NT2/D1 (cell line): ENCODE measurements around the gene C10orf120.

ENCODE experiments used
- DNase-seq: peaks from one replicate; pipeline ENCODE4 v3.0.0-alpha.2; 2011; ENCODE audit warnings: low read depth, low spot score
- H3K27me3 ChIP-seq: 2 replicates; pipeline ENCODE4 v1.6.0; 2011; ENCODE audit warnings: mild to moderate bottlenecking; ENCODE audit not compliant: insufficient read length, insufficient read depth
- H3K36me3 ChIP-seq: 2 replicates; pipeline ENCODE4 v1.6.1; 2011; ENCODE audit warnings: mild to moderate bottlenecking, low read length, mixed read lengths; ENCODE audit not compliant: insufficient read depth, insufficient read length
- H3K4me1 ChIP-seq: 2 replicates; pipeline ENCODE4 v1.5.1; 2011; ENCODE audit not compliant: insufficient read depth, insufficient read length
- H3K4me3 ChIP-seq: 2 replicates; pipeline ENCODE4 v1.5.1; 2011; ENCODE audit warnings: low read depth; ENCODE audit not compliant: insufficient read length
- H3K9ac ChIP-seq: 2 replicates; pipeline ENCODE4 v1.6.0; 2011; ENCODE audit warnings: low read depth; ENCODE audit not compliant: insufficient read length
- H3K9me3 ChIP-seq: 2 replicates; pipeline ENCODE4 v1.5.1; 2011; ENCODE audit warnings: mild to moderate bottlenecking, low read length; ENCODE audit not compliant: insufficient read depth
- SUZ12 ChIP-seq: IDR thresholded peaks from 2 replicates; pipeline ENCODE4 v1.6.1; 2011; ENCODE audit not compliant: insufficient read length, insufficient read depth; ENCODE audit errors: extremely low read depth
- YY1 ChIP-seq: IDR thresholded peaks from 2 replicates; pipeline ENCODE4 v1.6.1; 2011; ENCODE audit not compliant: insufficient read length, insufficient read depth
- ZNF274 ChIP-seq: IDR thresholded peaks from 2 replicates; pipeline ENCODE4 v1.6.1; 2011; ENCODE audit warnings: mild to moderate bottlenecking, low read depth, low read length

The C10orf120 gene

GRCh38 chr10:122716025-122716424, 16.4 kb upstream of the C10orf120 start:
- no peaks in the 10 kb centered on the region for H3K27me3 ChIP-seq
- TF ChIP-seq ZNF274, result no peak
- no peak for TF ChIP-seq SUZ12
- no peak for TF ChIP-seq YY1
- no peaks in the 10 kb centered on the region for H3K4me1 ChIP-seq
- H3K4me3 ChIP-seq, result no peak overlapping the region
- no peak for DNase-seq
- no peak overlapping the region for H3K9ac ChIP-seq
- no peaks in the 10 kb centered on the region for H3K36me3 ChIP-seq
- no peaks in the 10 kb centered on the region for H3K9me3 ChIP-seq

GRCh38 chr10:122715576-122715975, 15.9 kb upstream of the C10orf120 start:
- Histone ChIP-seq H3K36me3 (no peaks in the 10 kb centered on the region), H3K4me1 (no peaks in the 10 kb centered on the region), H3K27me3 (no peaks in the 10 kb centered on the region), H3K9me3 (no peaks in the 10 kb centered on the region), H3K9ac (no peak overlapping the region), H3K4me3 (no peak overlapping the region)
- TF ChIP-seq SUZ12 (no peak), ZNF274 (no peak)
- no peak for DNase-seq

GRCh38 chr10:122713091-122713885, 13.6 kb upstream of the C10orf120 start:
- no peak for DNase-seq
- Histone ChIP-seq H3K9ac (no peak overlapping the region), H3K4me3 (no peak overlapping the region), H3K9me3 (no peaks in the 10 kb centered on the region), H3K36me3 (no peaks in the 10 kb centered on the region), H3K4me1 (no peaks in the 10 kb centered on the region), H3K27me3 (no peaks in the 10 kb centered on the region)
- TF ChIP-seq SUZ12 (no peak), ZNF274 (no peak), YY1 (no peak)

- H3K4me1 ChIP-seq, result no peaks in the 10 kb centered on the region
- H3K9ac ChIP-seq, result no peak overlapping the region
- no peaks in the 10 kb centered on the region for H3K27me3 ChIP-seq
- H3K9me3 ChIP-seq, result no peaks in the 10 kb centered on the region
- H3K36me3 ChIP-seq, result no peaks in the 10 kb centered on the region
- no peak for DNase-seq
- TF ChIP-seq SUZ12, result no peak
- no peak for TF ChIP-seq YY1
- TF ChIP-seq ZNF274, result no peak
- no peak overlapping the region for H3K4me3 ChIP-seq
These were observed 10.9 kb upstream of the C10orf120 start for GRCh38 chr10:122710576-122710975.

- Histone ChIP-seq H3K27me3 (no peaks in the 10 kb centered on the region), H3K36me3 (no peaks in the 10 kb centered on the region), H3K4me1 (no peaks in the 10 kb centered on the region), H3K9ac (no peak overlapping the region), H3K4me3 (no peak overlapping the region), H3K9me3 (no peaks in the 10 kb centered on the region)
- TF ChIP-seq ZNF274 (no peak), YY1 (no peak), SUZ12 (no peak)
- no peak for DNase-seq
These were observed 10.3 kb upstream of the C10orf120 start for GRCh38 chr10:122709971-122710370.

GRCh38 chr10:122707535-122707934, 7.9 kb upstream of the C10orf120 start:
- no peak for DNase-seq
- no peaks in the 10 kb centered on the region for H3K27me3 ChIP-seq
- no peak overlapping the region for H3K4me3 ChIP-seq
- H3K36me3 ChIP-seq, result no peaks in the 10 kb centered on the region
- H3K4me1 ChIP-seq, result no peaks in the 10 kb centered on the region
- H3K9ac ChIP-seq, result no peak overlapping the region
- no peak for TF ChIP-seq SUZ12
- TF ChIP-seq ZNF274, result no peak
- TF ChIP-seq YY1, result no peak
- H3K9me3 ChIP-seq, result no peaks in the 10 kb centered on the region

GRCh38 chr10:122706947-122707346, 7.3 kb upstream of the C10orf120 start:
- TF ChIP-seq SUZ12, result no peak
- TF ChIP-seq ZNF274, result no peak
- no peak for TF ChIP-seq YY1

More at GRCh38 chr10:122706947-122707346, 7.3 kb upstream of the C10orf120 start:
- H3K4me1 ChIP-seq, result no peaks in the 10 kb centered on the region
- H3K9ac ChIP-seq, result no peak overlapping the region
- H3K4me3 ChIP-seq, result no peak overlapping the region
- no peaks in the 10 kb centered on the region for H3K9me3 ChIP-seq
- DNase-seq, result no peak
- H3K27me3 ChIP-seq, result no peaks in the 10 kb centered on the region
- H3K36me3 ChIP-seq, result no peaks in the 10 kb centered on the region
